LHCN-M2 (cell line): ENCODE data around the gene DSP. TPM values are rescaled to one million over a fixed set of nuclear protein-coding genes. Genes with fewer than 3 reads are reported as not detected.

Source experiments
- DNase-seq: peaks from one replicate; pipeline ENCODE4 v3.0.0-alpha.2; 2012; ENCODE audit warnings: low read depth
- total RNA-seq: library from RNA; depleted of rRNA; stranded (reverse); fragments of >200 nt; gene quantifications from 2 replicates; pipeline ENCODE4 v1.2.3, GENCODE V29; 2014

Gene DSP
- total RNA-seq, 1 experiment from 2014 or later, result 4.5 TPM

DNA sequence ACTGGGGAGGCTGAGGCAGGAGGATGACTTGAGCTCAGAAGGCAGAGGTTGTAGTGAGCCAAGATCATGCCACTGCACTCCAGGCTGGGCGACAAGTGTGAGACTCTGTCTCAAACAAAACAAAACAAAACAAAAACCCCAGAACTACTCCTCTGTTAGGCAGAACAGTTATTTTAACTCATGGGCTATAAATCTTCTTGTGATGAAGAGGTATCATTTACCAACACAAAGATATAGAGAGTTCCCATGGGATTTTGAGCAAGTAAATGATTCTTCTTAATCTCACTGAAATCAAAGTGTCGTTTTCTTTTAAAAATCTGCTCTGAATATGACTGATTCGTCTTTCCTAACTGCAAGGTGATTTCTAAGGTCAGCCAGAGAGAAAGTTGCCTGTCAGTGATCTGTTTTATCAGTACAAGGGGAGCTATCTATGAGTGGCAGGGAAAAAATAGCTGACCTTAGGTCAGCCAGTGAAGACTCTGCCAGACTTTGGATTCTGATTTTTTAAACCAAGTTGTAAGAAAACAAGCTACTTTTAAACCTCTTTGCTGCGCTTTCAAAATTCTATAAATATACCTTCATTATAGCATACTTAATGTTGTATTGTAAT is 3.8 kb upstream of the DSP start:
- DNase-seq, result no peak

GRCh38 chr6:7538484-7538883 is 3.0 kb upstream of the DSP start:
- DNase-seq, result no peak

- DNase-seq, result no peak
These were observed 876 bp upstream of the DSP start for GRCh38 chr6:7540595-7540994.

GRCh38 chr6:7542065-7542873 is 798 bp downstream of the DSP start:
- DNase-seq, result peak; percentile 9

DNA sequence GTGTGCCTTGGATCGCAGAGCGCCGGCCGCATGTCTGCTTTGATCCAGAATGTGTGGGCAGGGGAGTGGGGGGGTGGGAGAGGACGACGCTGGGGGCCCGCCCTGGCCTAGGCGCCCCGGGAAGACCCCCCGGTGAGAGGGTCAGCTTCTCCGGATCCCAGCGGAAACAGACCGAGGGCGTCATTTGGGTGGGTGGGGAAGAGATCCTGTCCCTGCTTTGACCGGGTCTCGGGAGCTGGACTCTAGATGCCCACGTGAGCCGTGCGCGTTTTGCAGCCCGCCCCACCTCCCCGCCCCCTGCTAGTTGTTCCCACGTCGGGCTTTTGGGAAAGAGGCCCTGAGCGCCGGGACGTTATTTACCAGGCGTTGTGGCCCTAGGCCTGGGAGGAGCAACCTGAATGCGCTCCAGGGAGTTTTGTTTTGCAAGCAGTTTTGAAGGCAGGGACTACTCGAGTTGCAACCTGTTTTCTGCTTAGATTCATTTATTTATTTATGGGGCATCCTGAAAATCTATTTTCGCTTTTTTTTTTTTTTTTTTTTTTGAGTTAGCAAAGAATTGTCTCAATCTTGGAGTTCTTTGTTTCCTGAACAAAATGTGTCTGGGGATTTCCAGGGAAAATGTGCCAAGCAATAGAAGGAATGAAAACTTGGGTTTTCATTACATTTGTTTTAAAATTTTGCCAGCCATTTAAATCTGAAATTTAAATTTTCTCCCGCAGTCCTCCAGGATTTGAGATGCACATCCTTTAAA is 1.6 kb downstream of the DSP start:
- peak; percentile 35 for DNase-seq

- no peak for DNase-seq
These were observed 2.4 kb downstream of the DSP start for GRCh38 chr6:7543789-7544424.

DNA sequence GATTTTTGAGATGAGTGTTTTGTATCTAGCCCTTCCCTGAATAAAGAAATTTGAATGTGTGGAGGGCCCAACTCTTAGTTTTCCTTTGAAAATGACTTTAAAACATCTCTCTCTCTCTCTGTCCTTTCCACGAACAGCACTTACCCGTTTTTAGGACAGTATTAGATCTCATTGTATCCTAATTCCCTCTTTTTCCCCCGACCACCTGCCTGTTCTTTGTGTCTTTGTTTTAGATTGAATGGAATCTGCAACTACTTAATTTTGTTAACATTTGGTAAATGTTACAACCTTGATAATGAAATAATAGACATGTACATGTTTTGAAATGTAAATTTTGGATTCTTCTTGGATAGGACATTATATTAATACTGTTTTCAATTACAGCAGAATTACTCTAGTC is 3.1 kb downstream of the DSP start:
- no peak for DNase-seq

DNA sequence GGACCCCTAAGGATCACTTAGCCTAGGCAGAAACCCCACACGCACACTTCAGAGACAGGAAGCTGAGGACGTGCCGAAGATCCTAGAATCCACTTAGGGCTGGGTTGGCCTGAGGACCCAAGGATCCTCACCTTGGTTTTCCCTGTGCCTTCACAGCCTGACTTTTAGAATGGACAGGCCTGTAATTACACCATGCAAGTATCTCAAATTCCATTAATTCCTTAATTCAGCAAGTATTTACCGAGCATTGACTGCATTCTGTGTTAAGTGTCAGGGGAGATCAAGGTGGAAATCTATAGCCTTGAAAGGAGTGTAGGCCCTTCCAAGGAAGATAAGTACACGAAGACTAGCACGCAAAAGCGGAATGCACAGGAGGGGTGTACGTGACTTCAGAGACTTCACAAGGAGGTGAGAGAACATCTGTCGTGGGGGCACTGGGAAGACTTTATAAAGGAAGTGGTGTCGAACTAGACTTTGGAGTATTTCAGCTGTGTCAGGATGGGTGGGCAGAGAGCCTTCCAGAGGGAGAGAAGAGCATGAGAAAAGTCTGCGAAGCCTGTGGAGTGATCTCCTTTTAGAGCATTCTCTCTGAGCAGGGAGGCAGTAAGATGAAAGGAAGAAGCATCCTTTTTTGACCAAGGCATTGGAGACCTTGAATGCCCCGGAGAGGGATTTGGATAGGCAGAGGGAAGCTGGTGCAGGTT is 4.0 kb downstream of the DSP start:
- no peak for DNase-seq

GRCh38 chr6:7546020-7546369 is 4.5 kb downstream of the DSP start:
- no peak for DNase-seq

DNA sequence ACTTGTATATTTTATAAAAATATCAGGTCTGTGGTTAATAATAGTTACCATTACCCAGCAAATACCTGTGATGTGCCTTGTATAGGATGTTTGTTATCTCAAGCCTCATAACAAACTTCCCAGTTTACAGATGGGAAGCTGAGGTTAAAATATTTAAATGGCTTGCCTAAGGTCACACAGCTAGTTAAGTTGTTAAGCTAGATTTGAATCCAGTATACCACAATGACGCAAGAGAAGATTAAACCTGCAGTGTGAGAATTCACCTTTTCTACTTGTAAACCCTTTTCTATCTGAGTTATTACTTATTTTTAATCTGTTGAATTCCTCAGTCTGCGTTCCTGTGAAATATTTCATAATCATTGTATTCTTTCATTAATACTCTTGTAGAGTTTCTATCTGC is 4.9 kb downstream of the DSP start:
- no peak for DNase-seq

DNA sequence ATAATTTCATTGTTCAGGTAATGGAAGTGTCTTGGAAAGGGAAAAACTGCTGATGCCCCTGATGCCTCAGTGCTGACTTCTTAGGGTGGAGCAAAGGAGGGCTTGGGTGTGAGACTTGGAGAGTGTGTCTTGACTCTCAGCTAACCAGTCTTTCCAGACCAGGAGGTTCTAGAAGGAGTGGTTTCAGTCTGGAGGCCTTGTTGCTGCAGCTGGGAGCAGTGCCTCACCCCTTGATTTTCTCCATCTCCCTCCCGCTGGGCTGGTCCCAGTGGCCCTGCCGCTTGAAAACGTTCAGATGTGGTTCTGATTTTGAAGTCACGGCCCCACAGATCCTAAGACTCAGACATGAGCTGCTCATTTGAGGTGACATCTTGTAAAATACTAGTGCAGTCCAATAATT is 5.4 kb downstream of the DSP start:
- DNase-seq, result no peak

DNA sequence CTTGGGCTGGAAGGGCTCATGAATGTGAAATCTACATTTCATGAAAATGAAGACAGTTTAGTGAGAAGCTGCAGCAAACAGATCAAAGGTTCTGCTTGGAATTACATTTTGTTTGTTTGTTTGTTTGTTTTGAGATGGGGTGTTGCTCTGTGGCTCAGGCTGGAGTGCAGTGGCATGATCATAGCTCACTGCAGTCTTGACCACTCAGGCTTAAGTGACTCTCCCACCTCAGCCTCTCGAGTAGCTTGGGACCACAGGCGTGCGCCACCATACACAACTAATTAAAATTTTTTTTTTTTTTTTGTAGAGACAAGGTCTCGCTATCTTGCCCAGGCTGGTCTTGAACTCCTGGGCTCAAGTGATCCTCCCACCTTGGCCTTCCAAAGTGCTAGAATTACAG is 5.8 kb downstream of the DSP start:
- DNase-seq, result no peak

DNA sequence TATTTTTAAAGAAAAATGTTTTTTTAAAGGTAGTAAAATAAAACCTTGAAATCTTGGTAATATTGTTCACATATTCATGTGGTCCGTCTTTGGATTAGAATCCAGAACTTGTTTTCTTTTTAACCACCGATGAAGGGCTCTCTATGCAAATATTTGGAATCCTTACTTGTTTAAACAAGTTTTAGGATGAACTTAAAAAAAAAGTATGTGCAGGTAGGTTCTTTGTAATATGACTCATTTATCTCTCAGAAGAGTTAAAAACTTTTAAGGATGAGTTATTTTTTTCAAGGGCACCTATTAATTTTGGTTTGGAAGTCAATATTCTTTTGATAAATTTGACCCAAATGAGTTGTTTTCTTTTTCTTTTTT is 8.9 kb downstream of the DSP start:
- DNase-seq, result no peak

- no peak for DNase-seq
These were observed 13.2 kb downstream of the DSP start for GRCh38 chr6:7554533-7555275.

DNA sequence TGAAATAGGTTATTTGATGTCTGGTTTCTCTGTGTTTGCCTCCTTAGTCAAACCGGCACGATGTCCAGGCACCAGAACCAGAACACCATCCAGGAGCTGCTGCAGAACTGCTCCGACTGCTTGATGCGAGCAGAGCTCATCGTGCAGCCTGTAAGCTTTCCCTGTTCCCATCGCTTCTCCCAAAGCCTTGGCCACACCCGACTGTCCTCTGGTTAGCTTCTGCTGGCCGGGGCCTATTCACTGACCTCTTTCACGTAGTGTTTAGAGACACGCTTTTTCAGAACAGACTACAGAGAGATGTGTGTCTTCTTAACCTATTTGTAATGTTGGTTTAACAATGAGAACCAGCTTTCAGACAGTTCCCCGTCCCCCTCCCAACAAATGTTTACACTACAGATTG is 14.2 kb downstream of the DSP start:
- DNase-seq, result no peak

GRCh38 chr6:7556394-7557106 is 15.1 kb downstream of the DSP start:
- no peak for DNase-seq

- DNase-seq, result no peak
These were observed 16.2 kb downstream of the DSP start for GRCh38 chr6:7557652-7558051.

DNA sequence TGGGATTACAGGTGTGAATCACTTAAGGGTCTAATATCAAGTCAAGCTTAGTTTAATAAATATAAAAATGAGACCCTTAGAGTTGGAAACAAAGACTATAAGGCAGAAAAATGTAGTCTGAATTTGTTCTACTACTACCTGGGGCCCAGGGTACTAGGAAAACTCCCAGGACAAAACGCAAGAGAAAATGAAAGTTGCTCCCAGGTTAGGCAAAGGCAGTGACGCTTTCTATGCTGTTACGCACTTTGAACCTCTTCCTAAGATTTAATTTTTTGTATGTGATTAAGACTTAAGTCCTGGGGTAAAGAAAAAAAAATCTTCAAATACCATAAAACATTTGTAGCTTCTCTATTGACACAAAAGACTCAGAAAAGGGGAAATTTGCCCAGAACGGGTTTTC is 17.3 kb downstream of the DSP start:
- DNase-seq, result no peak

DNA sequence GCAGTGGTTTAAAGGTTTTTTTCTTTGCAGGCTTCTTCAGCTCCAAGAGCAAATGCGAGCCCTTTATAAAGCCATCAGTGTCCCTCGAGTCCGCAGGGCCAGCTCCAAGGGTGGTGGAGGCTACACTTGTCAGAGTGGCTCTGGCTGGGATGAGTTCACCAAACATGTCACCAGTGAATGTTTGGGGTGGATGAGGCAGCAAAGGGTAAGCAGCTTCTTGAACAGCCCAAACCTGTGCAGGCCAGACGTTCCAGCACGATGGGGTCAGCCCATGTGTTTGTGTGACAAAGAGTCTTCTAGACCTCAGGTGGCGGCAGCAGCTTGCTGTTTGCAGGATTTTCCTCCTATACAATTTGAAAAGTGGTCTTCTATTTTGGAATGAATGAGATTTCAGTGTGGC is 17.7 kb downstream of the DSP start:
- DNase-seq, result no peak

GRCh38 chr6:7559651-7560385 is 18.3 kb downstream of the DSP start:
- DNase-seq, result no peak
